ENCODE results near the gene CCL19. TPM values are rescaled to one million over a fixed set of nuclear protein-coding genes. Genes with fewer than 3 reads are reported as not detected.

CCL19 gene
- total and polyA plus RNA-seq, 2 experiments from 2014 or later: not detected

DNA sequence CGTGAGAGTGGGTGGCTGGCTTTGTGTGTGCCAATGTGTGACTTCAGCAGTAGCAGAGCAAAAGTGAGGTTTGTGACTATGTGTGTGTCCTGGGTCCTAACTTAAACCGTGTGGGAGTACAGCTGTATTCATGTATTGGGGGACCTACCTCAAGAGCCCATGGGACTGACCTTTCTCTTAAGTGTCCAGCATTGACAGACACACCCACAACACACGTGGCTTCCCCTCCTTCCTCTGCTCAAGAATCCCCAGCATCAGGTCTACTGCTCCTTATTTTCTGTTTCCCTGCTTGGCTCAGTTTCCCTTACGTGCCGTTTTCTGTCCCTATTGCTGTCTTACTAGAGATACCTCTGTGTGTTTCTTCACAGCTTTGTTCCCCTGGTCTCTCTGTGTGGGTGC is 38.5 kb downstream of the CCL19 start (continued):
- TF ChIP-seq CREB1 (CRISPR knock-in tag; IDR thresholded peaks at IDR 0.05; ENCODE audit: low read depth) (no peak), EZH2 (IDR thresholded peaks at IDR 0.05; ENCODE audit: low read depth, unreplicated experiment) (no peak)
- TF ChIP-seq, protein P1, sequence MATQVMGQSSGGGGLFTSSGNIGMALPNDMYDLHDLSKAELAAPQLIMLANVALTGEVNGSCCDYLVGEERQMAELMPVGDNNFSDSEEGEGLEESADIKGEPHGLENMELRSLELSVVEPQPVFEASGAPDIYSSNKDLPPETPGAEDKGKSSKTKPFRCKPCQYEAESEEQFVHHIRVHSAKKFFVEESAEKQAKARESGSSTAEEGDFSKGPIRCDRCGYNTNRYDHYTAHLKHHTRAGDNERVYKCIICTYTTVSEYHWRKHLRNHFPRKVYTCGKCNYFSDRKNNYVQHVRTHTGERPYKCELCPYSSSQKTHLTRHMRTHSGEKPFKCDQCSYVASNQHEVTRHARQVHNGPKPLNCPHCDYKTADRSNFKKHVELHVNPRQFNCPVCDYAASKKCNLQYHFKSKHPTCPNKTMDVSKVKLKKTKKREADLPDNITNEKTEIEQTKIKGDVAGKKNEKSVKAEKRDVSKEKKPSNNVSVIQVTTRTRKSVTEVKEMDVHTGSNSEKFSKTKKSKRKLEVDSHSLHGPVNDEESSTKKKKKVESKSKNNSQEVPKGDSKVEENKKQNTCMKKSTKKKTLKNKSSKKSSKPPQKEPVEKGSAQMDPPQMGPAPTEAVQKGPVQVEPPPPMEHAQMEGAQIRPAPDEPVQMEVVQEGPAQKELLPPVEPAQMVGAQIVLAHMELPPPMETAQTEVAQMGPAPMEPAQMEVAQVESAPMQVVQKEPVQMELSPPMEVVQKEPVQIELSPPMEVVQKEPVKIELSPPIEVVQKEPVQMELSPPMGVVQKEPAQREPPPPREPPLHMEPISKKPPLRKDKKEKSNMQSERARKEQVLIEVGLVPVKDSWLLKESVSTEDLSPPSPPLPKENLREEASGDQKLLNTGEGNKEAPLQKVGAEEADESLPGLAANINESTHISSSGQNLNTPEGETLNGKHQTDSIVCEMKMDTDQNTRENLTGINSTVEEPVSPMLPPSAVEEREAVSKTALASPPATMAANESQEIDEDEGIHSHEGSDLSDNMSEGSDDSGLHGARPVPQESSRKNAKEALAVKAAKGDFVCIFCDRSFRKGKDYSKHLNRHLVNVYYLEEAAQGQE (IDR thresholded peaks at IDR 0.05; ENCODE audit: unreplicated experiment): no peak

- DNase-seq (ENCODE audit: low spot score) (peak; percentile 96), ATAC-seq (peak; percentile 87)
- peaks cover 3% of the 10 kb centered on the region; the same call in 1 of the 2 replicates for H3K36me3 ChIP-seq (ENCODE audit: insufficient read depth)
- peak within 1 kb of the TSS; percentile 80 for H3K4me3 Mint-ChIP-seq
- peak within 1 kb of the TSS; percentile 91 for H3K27ac Mint-ChIP-seq
- H2AFZ ChIP-seq: peak within 1 kb of the TSS; percentile 56; the same call in 1 of the 2 replicates
- H3K27me3 ChIP-seq (ENCODE audit: insufficient read depth): no peaks in the 10 kb centered on the region
- peaks cover 46% of the 10 kb centered on the region for H3K4me1 Mint-ChIP-seq
- H3K27me3 Mint-ChIP-seq (ENCODE audit: insufficient read depth, low read depth, poor library complexity): peaks cover 19% of the 10 kb centered on the region
- peaks cover 25% of the 10 kb centered on the region for H3K4me1 ChIP-seq (ENCODE audit: insufficient read depth)
- H3K9me3 Mint-ChIP-seq: no peaks in the 10 kb centered on the region; the same call in 2 of the 3 replicates
- H3K79me2 ChIP-seq (replicated peaks; ENCODE audit: insufficient read depth): peaks cover 6% of the 10 kb centered on the region
- peak within 1 kb of the TSS; percentile 81 for H3K4me2 ChIP-seq
- H4K20me1 ChIP-seq (replicated peaks; ENCODE audit: insufficient read depth): no peaks in the 10 kb centered on the region; the same call in none of the 2 replicates
- no peak within 1 kb of the TSS for H3K27ac ChIP-seq (ENCODE audit: low read depth)
- H3K4me3 ChIP-seq: peak within 1 kb of the TSS; percentile 53
- TF ChIP-seq CREB1 (CRISPR knock-in tag; IDR thresholded peaks at IDR 0.05; ENCODE audit: low read depth) (peak; percentile 17; the same call in 1 of the 2 replicates), ZNF114 (CRISPR knock-in tag; IDR thresholded peaks at IDR 0.05) (no peak), ZNF462 (CRISPR knock-in tag; IDR thresholded peaks at IDR 0.05) (no peak), CTCF (conservative IDR thresholded peaks at IDR 0.05; ENCODE audit: low read depth in 2 of 2) (peak; percentile 17 to 35; a peak in 2 of 4 replicates), POLR2AphosphoS5 (IDR thresholded peaks at IDR 0.05; ENCODE audit: low read depth) (peak; percentile 73)
- H3F3A ChIP-seq (replicated peaks; ENCODE audit: low read depth): 0 out of 2 replicates have a peak, but pooled peaks cover 8% of the 10 kb centered on the region
- peaks cover 26% of the 10 kb centered on the region for H3K36me3 Mint-ChIP-seq (ENCODE audit: low read depth)
- H3K9me2 ChIP-seq (ENCODE audit: insufficient read depth): no peaks in the 10 kb centered on the region
These were observed 39.0 kb downstream of the CCL19 start, which contains the start of gene IL11RA for GRCh38 chr9:34651876-34652601. TSS of gene IL11RA (plus strand) at chr9:34652185. CDS start at chr9:34655218, 3,033 bp downstream.

All from GM23338 (cell line).